HG03280 (cell line): ENCODE data around the gene CDH19.
"Not testable (repeated sequence)": the region's sequence is repeated elsewhere in the genome, so short reads cannot be mapped to it uniquely, and the experiment has no call there.

Experiments
- ATAC-seq: cut with Tn5 transposase; IDR thresholded peaks from one replicate; pipeline ENCODE4 v1.9.1; 2021; ENCODE audit warnings: mild to moderate bottlenecking, moderate library complexity; ENCODE audit not compliant: unreplicated experiment

CDH19 gene

GRCh38 chr18:66466184-66466583 is 137.7 kb downstream of the CDH19 start:
- not testable (repeated sequence) for ATAC-seq

GRCh38 chr18:66461344-66461743 is 142.5 kb downstream of the CDH19 start:
- ATAC-seq: no peak

- ATAC-seq: no peak
Measured at GRCh38 chr18:66457245-66457644, 146.6 kb downstream of the CDH19 start.
